Measurements from ENCODE around the gene TARBP1. TPM values are rescaled to one million over a fixed set of nuclear protein-coding genes. Genes with fewer than 3 reads are reported as not detected.
A peak's percentile ranks its signal among the peaks of the same experiment; 100 is the strongest.

TARBP1 gene
- total RNA-seq, 1 experiment from 2014 or later = 14.8 TPM

GRCh38 chr1:234497589-234497988, 18.6 kb upstream of the TARBP1 start:
- Histone ChIP-seq H3K27me3 (no peaks in the 10 kb centered on the region), H3K9me3 (replicated peaks) (no peaks in the 10 kb centered on the region), H3K4me1 (peaks cover 16% of the 10 kb centered on the region), H3K27ac (no peak overlapping the region), H3K4me3 (no peak overlapping the region), H3K36me3 (no peaks in the 10 kb centered on the region)
- no peak for DNase-seq

GRCh38 chr1:234495231-234495990, 16.4 kb upstream of the TARBP1 start:
- H3K4me3 ChIP-seq = no peak overlapping the region

GRCh38 chr1:234494049-234494448, 15.1 kb upstream of the TARBP1 start:
- Histone ChIP-seq H3K4me1 (no peaks in the 10 kb centered on the region; the same call in 1 of the 2 replicates), H3K9me3 (replicated peaks) (no peaks in the 10 kb centered on the region), H3K4me3 (no peak overlapping the region), H3K27ac (no peak overlapping the region), H3K27me3 (no peaks in the 10 kb centered on the region), H3K36me3 (no peaks in the 10 kb centered on the region)
- no peak for DNase-seq

More at GRCh38 chr1:234495231-234495990, 16.4 kb upstream of the TARBP1 start:
- Histone ChIP-seq H3K27me3 (no peaks in the 10 kb centered on the region), H3K4me1 (peaks cover 7% of the 10 kb centered on the region), H3K36me3 (no peaks in the 10 kb centered on the region), H3K9me3 (replicated peaks) (no peaks in the 10 kb centered on the region), H3K27ac (no peak overlapping the region)
- DNase-seq = peak in 1 of 2 experiments; percentile 17

- H3K9me3 ChIP-seq (replicated peaks) = no peaks in the 10 kb centered on the region
- no peaks in the 10 kb centered on the region for H3K4me1 ChIP-seq
- no peak for DNase-seq
- no peak overlapping the region for H3K27ac ChIP-seq
- H3K27me3 ChIP-seq = no peaks in the 10 kb centered on the region; the same call in 1 of the 2 replicates
- no peaks in the 10 kb centered on the region for H3K36me3 ChIP-seq
- no peak overlapping the region for H3K4me3 ChIP-seq
These were observed 12.0 kb upstream of the TARBP1 start for GRCh38 chr1:234490793-234491479.

GRCh38 chr1:234489698-234490077, 10.7 kb upstream of the TARBP1 start:
- Histone ChIP-seq H3K27me3 (no peaks in the 10 kb centered on the region; the same call in 1 of the 2 replicates), H3K9me3 (replicated peaks) (no peaks in the 10 kb centered on the region), H3K27ac (no peak overlapping the region), H3K4me1 (no peaks in the 10 kb centered on the region), H3K36me3 (no peaks in the 10 kb centered on the region), H3K4me3 (no peak overlapping the region)
- DNase-seq = no peak

- H3K4me3 ChIP-seq = no peak overlapping the region
- no peak for DNase-seq
- H3K9me3 ChIP-seq (replicated peaks) = no peaks in the 10 kb centered on the region
- H3K27me3 ChIP-seq = no peaks in the 10 kb centered on the region; the same call in 1 of the 2 replicates
- H3K27ac ChIP-seq = no peak overlapping the region
- no peaks in the 10 kb centered on the region for H3K4me1 ChIP-seq
- H3K36me3 ChIP-seq = no peaks in the 10 kb centered on the region
These were observed 10.2 kb upstream of the TARBP1 start for GRCh38 chr1:234489007-234489697.

GRCh38 chr1:234488054-234489006, 9.4 kb upstream of the TARBP1 start:
- Histone ChIP-seq H3K36me3 (no peaks in the 10 kb centered on the region), H3K27me3 (no peaks in the 10 kb centered on the region; the same call in 1 of the 2 replicates), H3K27ac (no peak overlapping the region), H3K9me3 (replicated peaks) (no peaks in the 10 kb centered on the region), H3K4me1 (no peaks in the 10 kb centered on the region), H3K4me3 (no peak overlapping the region)
- no peak for DNase-seq

GRCh38 chr1:234486858-234487840, 8.2 kb upstream of the TARBP1 start:
- Histone ChIP-seq H3K4me3 (no peak overlapping the region), H3K9me3 (replicated peaks) (no peaks in the 10 kb centered on the region), H3K27ac (no peak overlapping the region), H3K27me3 (no peaks in the 10 kb centered on the region; the same call in 1 of the 2 replicates), H3K36me3 (no peaks in the 10 kb centered on the region), H3K4me1 (no peaks in the 10 kb centered on the region)
- peak in 1 of 2 experiments; percentile 49 for DNase-seq

GRCh38 chr1:234484991-234485739, 6.2 kb upstream of the TARBP1 start:
- H3K36me3 ChIP-seq = no peaks in the 10 kb centered on the region
- no peak for DNase-seq
- no peak overlapping the region for H3K27ac ChIP-seq
- H3K9me3 ChIP-seq (replicated peaks) = no peaks in the 10 kb centered on the region
- no peaks in the 10 kb centered on the region for H3K4me1 ChIP-seq
- H3K27me3 ChIP-seq = no peaks in the 10 kb centered on the region; the same call in 1 of the 2 replicates
- no peak overlapping the region for H3K4me3 ChIP-seq

GRCh38 chr1:234484218-234484617, 5.2 kb upstream of the TARBP1 start:
- no peaks in the 10 kb centered on the region for H3K36me3 ChIP-seq
- no peaks in the 10 kb centered on the region for H3K9me3 ChIP-seq (replicated peaks)
- no peak for DNase-seq
- H3K4me1 ChIP-seq = no peaks in the 10 kb centered on the region
- H3K4me3 ChIP-seq = no peak overlapping the region
- no peaks in the 10 kb centered on the region; the same call in 1 of the 2 replicates for H3K27me3 ChIP-seq
- no peak overlapping the region for H3K27ac ChIP-seq

- no peak for DNase-seq
- Histone ChIP-seq H3K9me3 (replicated peaks) (no peaks in the 10 kb centered on the region), H3K27me3 (no peaks in the 10 kb centered on the region; the same call in 1 of the 2 replicates), H3K36me3 (no peaks in the 10 kb centered on the region), H3K4me3 (no peak overlapping the region), H3K4me1 (no peaks in the 10 kb centered on the region), H3K27ac (no peak overlapping the region)
These were observed 2.8 kb upstream of the TARBP1 start for GRCh38 chr1:234481771-234482170.

- no peaks in the 10 kb centered on the region for H3K36me3 ChIP-seq
- DNase-seq = no peak
- H3K4me3 ChIP-seq = no peak overlapping the region
- H3K27me3 ChIP-seq = no peaks in the 10 kb centered on the region
- H3K4me1 ChIP-seq = no peaks in the 10 kb centered on the region
- H3K9me3 ChIP-seq (replicated peaks) = no peaks in the 10 kb centered on the region
- no peak overlapping the region for H3K27ac ChIP-seq
These were observed 887 bp upstream of the TARBP1 start for GRCh38 chr1:234479866-234480265.

- no peaks in the 10 kb centered on the region for H3K4me1 ChIP-seq
- no peaks in the 10 kb centered on the region for H3K27me3 ChIP-seq
- DNase-seq = no peak
- no peaks in the 10 kb centered on the region for H3K36me3 ChIP-seq
- no peaks in the 10 kb centered on the region for H3K9me3 ChIP-seq (replicated peaks)
- peak overlapping the region; percentile 78 for H3K4me3 ChIP-seq
- H3K27ac ChIP-seq = no peak overlapping the region
These were observed 256 bp upstream of the TARBP1 start for GRCh38 chr1:234479310-234479559.
